Hematopoietic multipotent progenitor cell treated with erythropoietin and hydrocortisone succinate and interleukin-3 and kit ligand, for 6 days (in vitro differentiated cells): ENCODE results near the gene TRPM2.
A peak's percentile ranks its signal among the peaks of the same experiment; 100 is the strongest.

Experiments used
- DNase-seq: peaks from one replicate; pipeline ENCODE4 v3.0.0-alpha.2; 2015

The TRPM2 gene

DNA sequence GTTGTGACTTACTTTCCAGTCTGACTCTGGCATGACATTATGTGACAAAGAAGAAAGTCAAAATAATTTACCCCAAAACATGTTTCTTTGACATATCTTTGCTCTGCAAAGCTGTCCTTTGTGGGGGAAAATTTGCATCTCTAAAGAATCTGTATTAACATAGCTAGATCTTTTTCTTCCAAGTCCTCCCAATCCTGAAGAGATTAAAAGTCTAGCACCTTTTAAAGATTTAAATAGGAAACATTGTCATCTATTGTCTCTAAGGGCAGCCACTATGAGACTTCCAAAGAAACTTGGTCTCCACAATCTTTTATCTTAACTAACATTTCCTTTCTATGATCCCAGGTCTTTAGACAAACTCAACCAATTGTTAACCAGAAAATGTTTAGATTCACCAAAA, 117.9 kb downstream of the TRPM2 start:
- DNase-seq = no peak

DNA sequence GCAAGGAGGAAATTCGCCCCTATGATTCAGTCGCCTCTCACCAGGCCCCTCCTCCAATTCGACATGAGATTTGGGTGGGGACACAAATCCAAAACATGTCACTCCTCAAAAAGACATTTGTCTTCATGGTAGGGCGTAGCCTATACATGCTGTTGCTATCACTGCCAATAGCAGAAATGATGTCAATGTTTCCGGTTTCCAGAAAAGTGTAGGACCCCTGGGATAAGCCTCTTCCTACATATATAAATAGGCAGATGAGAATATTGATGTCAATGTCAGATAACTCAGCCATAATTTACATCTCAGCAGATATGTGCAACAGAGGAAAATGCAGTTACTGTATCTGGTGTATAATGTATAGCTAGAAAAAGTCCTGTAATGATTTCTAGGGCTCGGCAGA, 118.6 kb downstream of the TRPM2 start:
- DNase-seq = no peak

GRCh38 chr21:44473915-44474555, 120.6 kb downstream of the TRPM2 start:
- no peak for DNase-seq

- no peak for DNase-seq
These were observed 121.9 kb downstream of the TRPM2 start for GRCh38 chr21:44475266-44475845.

DNA sequence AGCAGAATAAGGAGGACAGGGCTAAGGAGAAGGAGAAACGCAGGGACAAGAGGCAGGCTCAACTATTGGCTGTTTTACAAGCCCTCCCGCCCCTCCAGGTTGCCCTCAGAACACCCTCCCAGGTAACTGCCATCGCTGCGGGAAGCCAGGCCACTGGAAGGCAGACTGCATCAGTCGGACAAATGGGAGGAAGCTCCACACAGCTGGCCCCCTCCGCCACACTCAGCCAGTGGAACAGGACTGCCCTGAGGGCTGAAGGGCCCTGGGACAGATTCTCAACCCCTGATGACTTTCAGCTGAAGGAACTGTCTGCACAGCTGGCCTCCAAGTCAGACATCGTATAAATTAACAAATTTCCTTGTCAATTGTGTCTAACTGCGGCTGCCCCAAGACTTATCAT, 123.7 kb downstream of the TRPM2 start:
- no peak for DNase-seq

- DNase-seq = no peak
These were observed 124.3 kb downstream of the TRPM2 start for GRCh38 chr21:44477712-44478111.

- DNase-seq = no peak
These were observed 124.8 kb downstream of the TRPM2 start for GRCh38 chr21:44478124-44478800.

DNA sequence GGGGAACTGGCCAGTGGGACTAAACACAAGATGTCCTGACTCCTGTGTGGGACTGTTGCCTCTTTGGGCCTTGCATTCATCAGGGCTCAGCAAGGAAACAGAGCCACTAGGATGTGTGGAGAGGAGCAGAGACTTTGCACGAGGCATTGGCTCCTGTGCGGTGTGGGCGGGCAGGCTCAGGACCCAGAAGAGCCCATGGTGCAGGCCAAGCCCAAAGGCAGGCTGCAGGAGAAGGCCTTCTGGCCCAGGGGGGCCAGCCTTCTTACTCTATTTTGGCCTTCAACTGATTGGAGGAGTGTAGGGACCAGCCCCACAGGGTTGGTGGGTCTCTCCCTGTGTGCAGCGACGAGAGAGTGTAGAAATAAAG, 125.4 kb downstream of the TRPM2 start:
- DNase-seq = no peak

DNA sequence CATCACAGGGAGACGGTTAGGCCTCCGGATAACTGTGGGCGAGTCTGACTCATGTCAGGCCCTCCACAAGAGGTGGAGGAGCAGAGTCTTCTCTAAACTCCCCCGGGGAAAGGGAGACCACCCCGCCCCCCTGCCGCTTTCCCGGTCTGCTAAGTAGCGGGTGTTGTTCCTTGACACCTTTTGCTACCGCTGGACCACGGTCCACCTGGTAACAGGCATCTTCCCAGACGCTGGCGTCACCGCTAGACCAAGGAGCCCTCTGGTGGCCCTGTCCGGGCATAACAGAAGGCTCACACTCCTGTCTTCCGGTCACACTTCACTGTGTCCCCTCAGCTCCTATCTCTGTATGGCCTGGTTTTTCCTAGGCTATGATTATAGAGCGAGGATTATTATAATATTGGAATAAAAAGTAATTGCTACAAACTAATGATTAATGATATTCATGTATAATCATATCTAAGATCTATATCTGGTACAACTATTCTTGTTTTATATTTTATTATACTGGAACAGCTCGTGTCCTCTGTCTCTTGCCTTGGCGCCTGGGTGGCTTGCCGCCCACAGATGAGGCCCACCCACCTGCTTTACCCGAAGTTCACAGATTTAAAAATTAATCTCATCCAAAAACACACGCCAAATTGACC, 126.3 kb downstream of the TRPM2 start:
- peak; percentile 30 for DNase-seq

GRCh38 chr21:44480200-44481053, 127.0 kb downstream of the TRPM2 start:
- DNase-seq = no peak

GRCh38 chr21:44482581-44483287, 129.3 kb downstream of the TRPM2 start:
- DNase-seq = no peak

- DNase-seq = no peak
These were observed 130.1 kb downstream of the TRPM2 start for GRCh38 chr21:44483288-44484237.

DNA sequence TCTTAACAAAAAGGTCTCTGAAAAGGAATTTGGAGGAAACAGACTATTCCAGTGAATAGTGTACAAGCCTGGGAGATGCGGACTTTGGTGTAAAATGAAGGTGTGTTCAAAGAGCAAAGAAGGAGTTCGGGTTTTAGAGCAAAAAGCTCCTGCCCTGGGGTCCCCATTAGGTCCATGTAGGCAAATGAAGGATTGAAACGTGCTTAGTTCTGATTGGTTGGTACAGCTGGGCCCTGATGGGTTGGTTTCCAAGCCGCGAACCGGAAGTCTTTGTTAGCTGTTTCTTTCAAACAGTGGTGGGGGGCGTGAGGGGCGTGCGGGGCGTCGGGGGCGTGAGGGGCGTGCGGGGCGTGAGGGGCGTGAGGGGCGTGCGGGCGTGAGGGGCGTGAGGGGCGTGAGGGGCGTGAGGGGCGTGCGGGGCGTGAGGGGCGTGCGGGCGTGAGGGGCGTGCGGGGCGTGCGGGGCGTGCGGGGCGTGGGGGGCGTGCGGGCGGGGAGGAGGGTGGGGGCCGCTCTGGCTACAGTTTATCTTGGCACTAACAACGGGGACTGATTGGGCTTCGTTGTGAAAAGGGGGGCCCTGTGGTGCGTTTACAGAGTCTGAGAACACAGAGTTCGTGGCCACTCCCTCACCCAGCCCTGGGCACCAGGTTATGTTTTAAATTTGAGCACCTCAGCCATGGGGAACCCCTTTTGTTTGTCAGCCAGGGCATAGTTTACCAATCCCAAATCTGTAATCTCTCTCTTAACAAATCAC, 131.3 kb downstream of the TRPM2 start:
- DNase-seq = no peak

DNA sequence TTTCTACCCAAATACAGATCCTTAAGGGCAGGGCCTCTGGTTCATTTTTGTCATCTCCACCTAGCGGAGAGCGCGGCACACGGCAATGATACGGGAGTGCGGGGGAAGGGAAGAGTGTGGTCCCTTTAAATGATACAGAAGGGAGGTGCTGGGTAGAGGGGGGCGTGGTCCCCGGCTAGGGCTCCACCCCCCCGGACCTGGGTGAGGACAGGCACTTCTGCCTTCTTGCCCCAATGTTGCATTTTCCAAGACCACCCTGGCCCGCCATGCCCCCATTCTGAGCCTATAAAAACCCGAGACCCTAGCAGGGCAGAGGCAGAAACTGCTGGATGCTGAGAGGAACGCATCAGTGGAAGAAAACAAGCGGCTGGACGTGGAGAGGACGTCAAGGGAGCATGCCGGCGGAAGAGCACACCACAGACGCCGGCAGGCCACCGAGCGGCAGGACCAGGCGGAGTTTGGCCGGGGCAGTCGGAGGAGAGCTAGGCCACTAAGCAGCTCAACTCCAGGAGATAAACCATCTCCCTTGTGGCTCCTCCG, 131.9 kb downstream of the TRPM2 start:
- DNase-seq = peak; percentile 22

GRCh38 chr21:44485796-44486195, 132.4 kb downstream of the TRPM2 start:
- no peak for DNase-seq

- DNase-seq = no peak
These were observed 132.9 kb downstream of the TRPM2 start for GRCh38 chr21:44486302-44486701.

DNA sequence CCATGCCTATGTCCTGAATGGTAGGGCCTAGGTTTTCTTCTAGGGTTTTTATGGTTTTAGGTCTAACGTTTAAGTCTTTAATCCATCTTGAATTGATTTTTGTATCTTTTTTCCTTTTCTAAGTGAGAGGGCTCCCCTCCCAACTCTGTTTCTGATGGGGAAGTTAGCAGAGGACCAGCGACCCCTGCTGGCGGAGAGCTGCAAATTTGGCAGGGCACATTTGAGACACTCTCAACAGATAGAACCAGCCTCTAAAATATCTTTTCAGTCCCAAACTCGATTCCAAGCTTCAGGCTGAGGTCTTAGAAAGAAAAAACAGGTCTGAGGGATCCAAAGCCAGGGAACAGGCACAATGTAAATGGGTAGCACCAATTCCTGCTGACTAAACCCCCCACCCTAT, 134.4 kb downstream of the TRPM2 start:
- peak; percentile 45 for DNase-seq

DNA sequence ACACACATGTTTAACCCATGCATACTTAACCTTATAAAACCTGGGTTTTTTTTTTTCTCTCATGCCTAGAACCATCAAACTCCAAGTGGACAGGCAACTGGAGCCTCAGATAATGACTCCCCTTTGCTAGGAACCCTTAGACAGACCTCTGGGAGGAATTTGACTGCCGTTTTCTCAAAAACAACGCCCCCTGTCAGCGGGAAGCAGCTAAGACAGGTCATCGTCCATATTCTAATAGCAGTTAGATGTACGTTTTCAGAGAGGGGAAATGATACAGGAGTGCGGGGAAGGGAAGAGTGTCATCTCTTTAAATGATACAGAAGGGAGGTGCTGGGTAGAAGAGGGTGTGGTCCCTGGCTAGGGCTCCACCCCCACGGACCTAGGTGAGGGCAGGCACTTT, 136.5 kb downstream of the TRPM2 start:
- no peak for DNase-seq

- DNase-seq = no peak
These were observed 137.0 kb downstream of the TRPM2 start for GRCh38 chr21:44490405-44490804.

DNA sequence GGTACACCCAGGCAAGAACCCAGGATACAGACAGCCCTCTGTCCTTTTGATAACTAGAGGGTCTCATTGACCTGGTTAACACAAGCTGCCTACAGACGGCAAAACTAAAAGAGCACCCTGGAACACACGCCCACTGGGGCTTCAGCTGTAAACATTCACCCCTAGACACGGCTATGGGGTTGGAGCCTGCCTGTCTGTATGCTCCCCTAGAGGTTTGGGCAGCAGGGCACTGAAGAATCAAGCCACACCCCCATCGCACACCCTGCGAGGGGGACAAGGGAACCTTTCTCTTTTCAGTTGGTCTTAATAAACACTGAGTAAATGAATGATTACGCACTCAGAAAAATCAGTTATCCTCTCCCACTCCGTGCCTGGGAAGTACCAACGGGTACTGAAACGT, 137.4 kb downstream of the TRPM2 start:
- DNase-seq = no peak
